H54 (cell line): Measurements from ENCODE around the gene TSNAX.
"Not testable (repeated sequence)": the region's sequence is repeated elsewhere in the genome, so short reads cannot be mapped to it uniquely, and the experiment has no call there.

Source experiments
- DNase-seq: peaks from one replicate; pipeline ENCODE4 v3.0.0; 2011; ENCODE audit warnings: low spot score, mixed read lengths; ENCODE audit not compliant: insufficient read length
- FAIRE-seq: peaks from 3 replicates; lab custom pipeline; 2011; peaks lifted over from hg19 to GRCh38; lab: Jason Lieb, UNC
- POLR2A ChIP-seq: IDR thresholded peaks from 2 replicates; pipeline ENCODE4 v1.6.1; 2011; ENCODE audit warnings: low read depth, mild to moderate bottlenecking, low read length

Gene TSNAX

GRCh38 chr1:231591466-231591865 lies 63.0 kb downstream of the TSNAX start:
- DNase-seq (no peak), FAIRE-seq (no peak)
- no peak for TF ChIP-seq POLR2A

- DNase-seq, result no peak
- TF ChIP-seq POLR2A, result no peak
- FAIRE-seq, result no peak
These were observed 64.3 kb downstream of the TSNAX start for GRCh38 chr1:231592809-231593208.

GRCh38 chr1:231593264-231593663 lies 64.8 kb downstream of the TSNAX start:
- not testable (repeated sequence) for FAIRE-seq

GRCh38 chr1:231594123-231594522 lies 65.7 kb downstream of the TSNAX start:
- no peak for TF ChIP-seq POLR2A
- FAIRE-seq, result no peak

More at GRCh38 chr1:231593264-231593663, 64.8 kb downstream of the TSNAX start:
- not testable (repeated sequence) for DNase-seq

GRCh38 chr1:231594749-231595148 lies 66.3 kb downstream of the TSNAX start:
- no peak for DNase-seq
- FAIRE-seq, result no peak
- no peak for TF ChIP-seq POLR2A

More at GRCh38 chr1:231594123-231594522, 65.7 kb downstream of the TSNAX start:
- DNase-seq, result no peak

GRCh38 chr1:231596337-231596791 lies 67.9 kb downstream of the TSNAX start:
- FAIRE-seq, result no peak
- TF ChIP-seq POLR2A, result no peak
- no peak for DNase-seq

GRCh38 chr1:231597971-231598370 lies 69.5 kb downstream of the TSNAX start:
- DNase-seq (no peak), FAIRE-seq (no peak)
- TF ChIP-seq POLR2A, result no peak

GRCh38 chr1:231600458-231600976 lies 72.0 kb downstream of the TSNAX start:
- no peak for TF ChIP-seq POLR2A
- DNase-seq (no peak), FAIRE-seq (no peak)

- FAIRE-seq (no peak), DNase-seq (no peak)
- TF ChIP-seq POLR2A, result no peak
These were observed 73.6 kb downstream of the TSNAX start for GRCh38 chr1:231601824-231602672.

- TF ChIP-seq POLR2A, result no peak
These were observed 74.2 kb downstream of the TSNAX start for GRCh38 chr1:231602673-231602984.

GRCh38 chr1:231603598-231604275 lies 75.3 kb downstream of the TSNAX start:
- DNase-seq, result no peak
- FAIRE-seq, result peak; percentile 78
- TF ChIP-seq POLR2A, result no peak

More at GRCh38 chr1:231602673-231602984, 74.2 kb downstream of the TSNAX start:
- FAIRE-seq (no peak), DNase-seq (no peak)

- no peak for TF ChIP-seq POLR2A
- FAIRE-seq (no peak), DNase-seq (no peak)
These were observed 75.8 kb downstream of the TSNAX start for GRCh38 chr1:231604276-231604621.

- no peak for TF ChIP-seq POLR2A
- FAIRE-seq (no peak), DNase-seq (no peak)
These were observed 77.0 kb downstream of the TSNAX start for GRCh38 chr1:231605149-231606100.
